Stimulated activated CD8-positive, alpha-beta memory T cell treated with anti-CD3 and anti-CD28 coated beads, Interleukin-2, amount 100 ng/mL, for 48 hours (primary cell): ENCODE results near the gene ATRNL1.
"Not testable (repeated sequence)": the region's sequence is repeated elsewhere in the genome, so short reads cannot be mapped to it uniquely, and the experiment has no call there.

ENCODE experiments used
- DNase-seq, 2 donors: peaks; one replicate each; pipeline ENCODE4 v3.0.0-alpha.2; 2020; ENCODE audit warnings: low read depth in 2 of 2

Gene ATRNL1

GRCh38 chr10:115606741-115607140 is 513.6 kb downstream of the ATRNL1 start:
- DNase-seq: no peak

GRCh38 chr10:115624448-115624847 is 531.3 kb downstream of the ATRNL1 start:
- DNase-seq: no peak

GRCh38 chr10:115628616-115629015 is 535.5 kb downstream of the ATRNL1 start:
- DNase-seq: no peak

GRCh38 chr10:115638246-115638645 is 545.1 kb downstream of the ATRNL1 start:
- DNase-seq: no peak

- DNase-seq: no peak
Observed at GRCh38 chr10:115649217-115649616, 556.1 kb downstream of the ATRNL1 start.

- no peak for DNase-seq
Observed at GRCh38 chr10:115653473-115653872, 560.3 kb downstream of the ATRNL1 start.

- no peak for DNase-seq
Observed at GRCh38 chr10:115654961-115655360, 561.8 kb downstream of the ATRNL1 start.

- DNase-seq: no peak
Observed at GRCh38 chr10:115657161-115657860, 564.1 kb downstream of the ATRNL1 start.

GRCh38 chr10:115659616-115660015 is 566.5 kb downstream of the ATRNL1 start:
- DNase-seq: no peak

- no peak for DNase-seq
Observed at GRCh38 chr10:115660391-115660790, 567.2 kb downstream of the ATRNL1 start.

- no peak for DNase-seq
Observed at GRCh38 chr10:115662422-115662821, 569.3 kb downstream of the ATRNL1 start.

GRCh38 chr10:115665549-115665948 is 572.4 kb downstream of the ATRNL1 start:
- no peak for DNase-seq

- no peak for DNase-seq
Observed at GRCh38 chr10:115674496-115674895, 581.3 kb downstream of the ATRNL1 start.

- DNase-seq: no peak
Observed at GRCh38 chr10:115696747-115697146, 603.6 kb downstream of the ATRNL1 start.

- DNase-seq: no peak
Observed at GRCh38 chr10:115706026-115706425, 612.9 kb downstream of the ATRNL1 start.

GRCh38 chr10:115706488-115707076 is 613.4 kb downstream of the ATRNL1 start:
- no peak for DNase-seq

GRCh38 chr10:115710136-115710535 is 617.0 kb downstream of the ATRNL1 start:
- DNase-seq: no peak

GRCh38 chr10:115711306-115711705 is 618.1 kb downstream of the ATRNL1 start:
- DNase-seq: no peak

- no peak for DNase-seq
Observed at GRCh38 chr10:115720121-115720520, 627.0 kb downstream of the ATRNL1 start.

- no peak for DNase-seq
Observed at GRCh38 chr10:115727129-115727528, 634.0 kb downstream of the ATRNL1 start.

- no peak for DNase-seq
Observed at GRCh38 chr10:115744089-115744488, 650.9 kb downstream of the ATRNL1 start.

GRCh38 chr10:115745943-115746342 is 652.8 kb downstream of the ATRNL1 start:
- DNase-seq: no peak

- DNase-seq: no peak
Observed at GRCh38 chr10:115747811-115748210, 654.6 kb downstream of the ATRNL1 start.

GRCh38 chr10:115758488-115758887 is 665.3 kb downstream of the ATRNL1 start:
- not testable (repeated sequence) for DNase-seq
